ENCODE results near the gene RFXANK. TPM values are rescaled to one million over a fixed set of nuclear protein-coding genes. Genes with fewer than 3 reads are reported as not detected.
A peak's percentile ranks its signal among the peaks of the same experiment; 100 is the strongest.

The RFXANK gene
- total and polyA plus RNA-seq, 4 donors: 8.9 to 27.8 (median 19.0) TPM

GRCh38 chr19:19202707-19203011 is 10.6 kb downstream of the RFXANK start:
- H3K4me3 ChIP-seq (ENCODE audit: low read depth in 1 of 3, low read length in 3 of 3): peak overlapping the region; percentile 67 to 94 (median 70)
- H3K9ac ChIP-seq (ENCODE audit: low read depth in 1 of 2, low read length in 2 of 2): peak overlapping the region; percentile 74 to 82
- no peak for DNase-seq (ENCODE audit: low spot score)
- H3K36me3 ChIP-seq (ENCODE audit: control insufficient read depth in 4 of 4, insufficient read depth in 3 of 4, low read depth in 1 of 4, low read length in 3 of 4): peaks cover 3 to 20% (median 9%) of the 10 kb centered on the region in 4 donors
- peak overlapping the region; percentile 49 to 61 for H3K27ac ChIP-seq (ENCODE audit: low read depth in 1 of 2, low read length in 2 of 2)
- H3K9me3 ChIP-seq (ENCODE audit: control insufficient read depth in 4 of 4, low read length in 3 of 4): no peaks in the 10 kb centered on the region
- peaks cover 2 to 13% (median 9%) of the 10 kb centered on the region in 4 donors for H3K4me1 ChIP-seq (ENCODE audit: control insufficient read depth in 4 of 4, insufficient read depth in 4 of 4, low read length in 3 of 4)
- TF ChIP-seq SP1 (IDR thresholded peaks at IDR 0.05) (no peak), MAX (IDR thresholded peaks at IDR 0.05) (no peak), ZBTB33 (IDR thresholded peaks at IDR 0.05) (no peak), HNF4G (IDR thresholded peaks at IDR 0.05) (no peak), TAF1 (conservative IDR thresholded peaks at IDR 0.05) (no peak), GABPA (IDR thresholded peaks at IDR 0.05 in 1 of 2, conservative IDR thresholded peaks at IDR 0.05 in 1 of 2) (no peak), YY1 (IDR thresholded peaks at IDR 0.05) (no peak), EGR1 (IDR thresholded peaks at IDR 0.05; ENCODE audit: low read depth in 2 of 2) (no peak), HNF4A (conservative IDR thresholded peaks at IDR 0.05) (no peak), RAD21 (IDR thresholded peaks at IDR 0.05) (no peak), JUND (IDR thresholded peaks at IDR 0.05) (no peak), FOXA2 (IDR thresholded peaks at IDR 0.05) (no peak)
- 22% methylated on average over 11 of the region's 11 CpGs for WGBS
- no peaks in the 10 kb centered on the region for H3K27me3 ChIP-seq (ENCODE audit: control insufficient read depth in 4 of 4, insufficient read depth in 4 of 4, low read length in 3 of 4)

DNA sequence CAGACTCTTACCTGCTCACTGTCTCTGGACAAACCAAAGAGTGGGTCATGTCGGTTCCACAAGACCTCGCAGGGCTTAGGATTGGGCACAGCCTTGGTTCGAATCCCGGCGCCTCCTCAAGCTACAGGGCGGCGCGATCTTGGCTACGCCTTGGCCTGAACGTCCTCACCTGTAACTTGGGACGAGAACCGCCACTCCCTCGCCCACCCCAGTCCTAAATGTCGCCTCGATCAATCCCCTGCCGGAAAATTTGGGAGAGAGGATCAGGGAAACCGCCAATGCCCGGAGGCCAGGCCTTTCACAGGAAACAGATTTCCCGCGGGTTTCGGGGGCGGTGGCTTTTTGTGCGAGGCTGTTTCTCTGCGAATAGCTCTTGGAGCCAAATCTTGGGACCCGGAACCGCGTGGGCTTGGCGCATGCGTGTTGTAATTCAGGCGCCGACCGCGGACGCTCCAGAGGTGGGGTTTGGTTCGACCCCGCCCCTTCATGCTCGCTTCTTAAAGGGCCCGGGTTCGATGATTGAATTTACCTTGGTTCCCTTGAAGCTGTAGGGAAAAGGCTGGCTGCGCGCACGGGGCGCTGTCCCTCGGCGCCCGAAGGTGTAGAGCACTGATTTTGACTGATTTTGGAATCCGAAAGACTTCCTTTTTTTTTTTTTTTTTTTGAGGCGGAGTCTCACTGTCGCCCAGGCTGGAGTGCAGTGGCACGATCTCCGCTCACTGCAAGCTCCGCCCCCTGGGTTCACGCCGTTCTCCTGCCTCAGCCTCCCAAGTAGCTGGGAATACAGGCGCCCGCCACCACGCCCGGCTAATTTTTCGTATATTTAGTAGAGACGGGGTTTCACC is 11.2 kb downstream of the RFXANK start, which contains the start of gene NR2C2AP:
NR2C2AP (minus strand) TSS at position 403 of the 845 bp plus-strand sequence; CDS start at position 49, 354 bp downstream.
- Histone ChIP-seq H3K9ac (ENCODE audit: low read depth in 1 of 2, low read length in 2 of 2) (peak within 1 kb of the TSS; percentile 74 to 82), H3K4me3 (ENCODE audit: low read depth in 1 of 3, low read length in 3 of 3) (peak within 1 kb of the TSS; percentile 67 to 94 (median 70)), H3K9me3 (ENCODE audit: control insufficient read depth in 4 of 4, low read length in 3 of 4) (no peaks in the 10 kb centered on the region), H3K27me3 (ENCODE audit: control insufficient read depth in 4 of 4, insufficient read depth in 4 of 4, low read length in 3 of 4) (no peaks in the 10 kb centered on the region), H3K36me3 (ENCODE audit: control insufficient read depth in 4 of 4, insufficient read depth in 3 of 4, low read depth in 1 of 4, low read length in 3 of 4) (peaks cover 2 to 16% (median 7%) of the 10 kb centered on the region in 4 donors), H3K4me1 (ENCODE audit: control insufficient read depth in 4 of 4, insufficient read depth in 4 of 4, low read length in 3 of 4) (peaks cover 2 to 13% (median 9%) of the 10 kb centered on the region in 4 donors), H3K27ac (ENCODE audit: low read depth in 1 of 2, low read length in 2 of 2) (peak within 1 kb of the TSS; percentile 49 to 61)
- WGBS: 6% methylated on average over 60 of the region's 60 CpGs
- TF ChIP-seq EGR1 (IDR thresholded peaks at IDR 0.05; ENCODE audit: low read depth in 2 of 2) (no peak), ZBTB33 (IDR thresholded peaks at IDR 0.05) (no peak), REST (IDR thresholded peaks at IDR 0.05) (peak; percentile 22), RAD21 (IDR thresholded peaks at IDR 0.05) (peak in 1 of 2 donors; percentile 32), MAX (IDR thresholded peaks at IDR 0.05) (peak; percentile 98), GABPA (IDR thresholded peaks at IDR 0.05 in 1 of 2, conservative IDR thresholded peaks at IDR 0.05 in 1 of 2) (peak in 1 of 2 donors; percentile 85), HNF4A (conservative IDR thresholded peaks at IDR 0.05) (peak in 1 of 2 donors; percentile 19), YY1 (IDR thresholded peaks at IDR 0.05) (peak; percentile 53)
- DNase-seq (ENCODE audit: low spot score): peak; percentile 89
